NCI-H446 treated with DMSO at 0.1 percent for 48 hours (cell line): ENCODE measurements around the gene TRMO.
A peak's percentile ranks its signal among the peaks of the same experiment; 100 is the strongest.

Experiments used
- DNase-seq: peaks from one replicate; lab custom pipeline; 2025; lab: John Stamatoyannopoulos, UW

Gene TRMO

DNA sequence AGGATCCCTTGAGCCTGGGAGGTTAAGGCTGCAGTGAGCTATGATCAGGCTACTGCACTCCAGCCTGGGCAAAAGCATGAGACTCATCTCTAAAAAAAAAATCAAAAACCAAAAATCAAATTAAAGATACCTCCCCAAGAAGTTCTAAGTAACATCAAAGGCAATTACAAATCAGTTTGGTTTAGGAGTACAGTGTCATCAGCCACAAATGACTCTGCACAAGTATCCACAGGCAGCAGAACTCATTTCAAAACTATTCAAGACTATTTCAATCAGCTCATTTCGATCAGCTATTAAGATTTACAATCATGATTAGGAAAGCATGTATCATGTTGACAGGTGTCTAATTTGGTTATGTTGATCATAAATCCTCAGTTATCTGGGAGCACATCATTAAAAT is 19.1 kb downstream of the TRMO start:
- no peak for DNase-seq

DNA sequence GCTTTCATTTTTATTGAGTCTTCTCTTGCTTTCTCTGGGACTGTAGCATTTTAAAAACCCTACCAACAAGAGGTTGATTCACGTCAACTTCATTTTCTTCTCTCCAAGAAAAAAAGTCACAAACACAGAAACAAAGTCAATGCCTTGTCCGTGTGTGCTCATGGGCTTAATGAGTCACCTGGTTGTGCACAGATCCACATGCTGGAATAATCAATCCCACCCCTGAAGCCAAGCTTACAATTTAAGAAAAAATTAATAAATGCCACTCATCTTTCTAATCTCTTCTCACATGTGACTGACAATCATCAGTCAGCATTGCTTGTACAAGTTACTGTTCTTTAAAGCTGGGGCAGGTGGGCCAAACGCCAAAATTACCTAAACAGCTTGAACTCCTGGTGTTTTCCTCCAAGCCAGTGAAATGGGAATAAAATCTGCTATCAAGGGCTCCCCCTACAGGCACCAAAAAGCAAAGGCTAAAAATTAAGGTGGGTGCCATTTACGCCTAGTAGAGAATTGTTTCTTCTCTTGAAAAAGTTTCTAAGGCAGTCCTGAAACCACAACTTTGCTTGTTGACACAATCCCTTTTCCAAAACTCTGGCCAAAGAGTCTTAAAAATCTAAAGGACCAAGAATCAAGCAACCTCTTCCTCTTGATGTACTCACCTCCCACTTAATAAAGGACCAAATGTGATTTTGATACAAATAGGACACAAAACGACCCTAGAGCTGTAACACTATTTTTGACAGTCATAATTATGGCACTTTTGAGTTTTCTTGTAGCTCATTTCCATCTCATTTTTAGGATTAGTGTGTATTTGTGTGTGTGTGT is 21.3 kb downstream of the TRMO start:
- DNase-seq = peak; percentile 19

DNA sequence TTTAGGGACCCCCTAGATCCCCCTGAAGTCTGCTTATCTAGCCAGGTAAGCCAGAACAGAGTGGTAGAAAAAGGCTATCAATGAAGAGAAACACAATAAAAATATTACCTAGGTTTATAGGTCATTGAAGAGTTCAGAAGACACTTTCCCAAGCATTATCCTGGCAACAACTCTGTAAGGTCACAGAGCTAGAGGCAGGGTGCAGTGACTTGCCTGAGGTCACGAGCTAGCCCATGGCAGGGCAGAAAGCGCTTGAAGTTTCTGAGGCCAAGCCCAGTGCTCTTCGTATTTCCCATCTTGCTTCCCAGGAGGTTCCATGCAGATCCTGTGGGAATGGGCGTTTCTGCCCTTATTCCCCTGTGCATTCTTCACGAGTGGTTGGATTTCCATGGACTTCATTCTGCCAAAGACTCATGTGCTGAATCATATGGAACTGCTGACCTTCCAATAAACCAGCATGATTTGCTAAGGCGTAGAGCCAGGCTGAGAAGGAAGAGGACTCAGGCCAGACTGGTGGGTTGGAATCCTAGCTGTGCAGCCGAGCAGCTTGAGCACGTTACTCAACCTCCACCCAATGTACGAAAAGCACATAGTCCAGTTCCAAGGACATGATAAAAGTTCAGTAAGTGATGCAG is 22.1 kb downstream of the TRMO start:
- DNase-seq = no peak

DNA sequence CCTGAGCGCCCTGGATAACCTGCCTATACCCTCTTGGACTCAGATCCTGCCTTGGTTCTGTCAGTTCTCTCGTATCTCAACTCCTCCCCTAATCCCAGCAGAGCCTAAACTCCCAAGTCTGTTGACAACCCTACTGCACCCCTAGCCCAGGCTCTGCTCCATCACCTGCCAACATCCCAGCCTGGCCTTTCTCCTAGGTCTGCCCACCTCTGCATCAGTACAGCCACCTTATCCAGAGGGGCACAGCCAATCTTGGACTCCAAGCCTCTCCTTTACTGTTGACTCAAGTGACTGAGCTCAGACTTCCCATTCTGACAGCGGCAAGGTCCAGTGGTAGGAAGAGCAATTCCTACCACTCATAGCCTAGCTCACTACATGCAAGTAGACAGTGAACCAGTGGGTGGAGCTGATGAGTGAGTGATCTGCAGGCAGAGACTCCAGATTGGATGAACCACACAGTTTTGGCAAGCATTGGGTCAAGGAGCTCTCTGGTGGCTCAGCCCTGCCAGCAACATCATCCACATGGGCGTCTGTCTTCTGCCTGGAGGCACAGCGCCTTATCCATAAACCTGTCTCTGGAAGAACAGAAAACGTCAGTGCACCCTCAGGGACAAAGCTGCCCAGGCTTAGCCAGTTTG is 26.5 kb downstream of the TRMO start:
- DNase-seq = peak; percentile 45

DNA sequence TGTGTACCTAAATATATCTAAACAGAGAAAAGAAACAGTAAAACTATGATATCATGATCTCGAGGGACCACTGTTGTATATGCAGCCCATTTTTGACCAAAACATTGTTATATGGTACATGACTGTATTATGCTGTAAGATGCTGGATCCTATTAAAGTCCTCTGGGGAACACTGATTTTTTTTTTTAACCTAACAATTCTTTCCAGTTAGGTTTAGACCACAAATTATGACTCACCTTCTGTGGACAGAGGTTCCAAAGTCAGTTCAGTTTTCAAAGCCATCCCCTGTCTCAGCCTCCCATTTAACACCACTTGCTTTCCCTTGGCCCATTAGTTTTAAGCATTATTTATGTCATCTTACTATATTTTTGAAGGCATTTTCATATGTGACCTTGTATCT is 27.1 kb downstream of the TRMO start:
- DNase-seq = no peak

GRCh38 chr9:97892421-97892820 is 29.9 kb downstream of the TRMO start:
- DNase-seq = no peak

DNA sequence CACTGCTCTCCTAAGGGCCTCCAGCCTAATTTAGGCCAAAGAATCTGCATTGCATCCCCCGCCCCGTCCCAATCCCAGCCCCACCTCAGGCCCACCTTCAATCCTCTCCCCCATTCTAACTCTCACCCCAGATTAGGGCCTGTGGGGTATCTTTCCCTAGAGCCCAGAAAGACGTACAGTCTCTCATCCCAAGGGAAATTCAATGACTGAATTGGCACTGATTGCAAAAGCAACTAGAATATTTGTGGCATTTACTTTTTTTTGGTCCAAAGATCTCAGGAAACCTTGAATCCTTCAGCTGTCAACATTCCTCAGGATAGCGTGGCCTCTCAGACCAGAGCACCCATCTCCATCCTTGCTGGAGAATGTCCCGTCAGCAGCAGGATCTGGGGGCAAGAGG is 30.6 kb downstream of the TRMO start:
- DNase-seq = no peak

DNA sequence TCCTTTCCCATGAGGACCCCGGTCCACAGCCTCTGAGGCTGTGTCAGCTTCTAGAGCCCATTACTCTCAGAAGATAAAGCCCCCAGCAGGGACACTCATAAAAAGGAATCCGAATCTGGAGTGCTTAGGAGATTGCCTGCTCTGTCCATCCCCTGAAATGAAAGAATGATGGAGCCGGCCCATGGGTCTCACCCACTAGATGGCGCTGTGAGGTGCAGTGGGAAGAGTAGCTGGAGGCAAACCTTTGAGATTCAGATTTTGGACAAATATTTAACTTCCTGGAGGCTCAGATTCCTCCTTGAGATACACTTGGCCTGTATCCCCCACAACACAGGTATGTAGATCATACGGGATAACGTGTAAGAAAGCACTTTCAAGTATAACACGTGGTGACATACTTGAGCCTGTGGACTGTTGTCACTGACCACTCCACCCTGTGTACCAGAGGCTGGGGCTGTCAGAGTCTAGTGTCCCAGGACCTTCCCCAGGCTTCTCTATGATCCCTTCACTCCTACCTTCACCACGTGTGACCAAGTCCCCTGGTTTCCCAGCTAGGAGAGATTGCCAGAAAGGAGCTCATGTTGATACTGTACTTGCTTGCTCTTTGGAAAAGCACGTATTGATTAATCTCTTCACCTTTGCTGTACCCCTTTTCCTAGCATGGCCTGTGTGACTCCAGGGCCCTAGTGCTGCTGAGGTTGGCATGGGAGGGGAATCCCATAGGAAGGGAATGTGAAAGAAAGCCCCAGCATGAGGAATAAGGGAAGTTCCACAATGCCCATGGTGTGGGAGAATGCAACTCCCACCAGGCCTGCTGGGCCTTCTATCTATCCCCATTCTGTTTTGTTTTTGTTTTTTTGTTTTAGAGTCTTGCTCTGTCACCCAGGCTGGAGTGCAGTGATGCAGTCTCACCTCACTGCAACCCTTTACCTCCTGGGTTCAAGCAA is 32.1 kb downstream of the TRMO start:
- no peak for DNase-seq

DNA sequence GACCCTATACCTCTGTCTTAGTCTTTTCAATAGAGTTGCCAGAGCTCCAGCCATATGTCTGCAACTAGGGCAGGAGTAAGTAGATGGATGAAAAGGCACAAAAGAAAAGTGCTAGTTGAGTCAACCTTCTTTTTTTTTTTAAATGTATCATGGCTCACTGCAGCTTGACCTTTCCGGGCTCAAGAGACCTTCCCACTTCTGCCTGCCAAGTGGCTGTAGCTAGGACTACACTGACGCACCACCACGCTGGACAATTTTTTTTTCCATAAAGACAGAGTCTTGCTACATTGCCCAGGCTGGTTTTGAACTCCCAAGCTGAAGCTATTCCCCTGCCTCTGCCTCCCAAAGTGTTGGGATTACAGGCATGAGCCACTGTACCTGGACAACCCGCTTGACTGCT is 42.0 kb downstream of the TRMO start:
- no peak for DNase-seq

GRCh38 chr9:97876061-97876460 is 46.2 kb downstream of the TRMO start:
- DNase-seq = no peak

DNA sequence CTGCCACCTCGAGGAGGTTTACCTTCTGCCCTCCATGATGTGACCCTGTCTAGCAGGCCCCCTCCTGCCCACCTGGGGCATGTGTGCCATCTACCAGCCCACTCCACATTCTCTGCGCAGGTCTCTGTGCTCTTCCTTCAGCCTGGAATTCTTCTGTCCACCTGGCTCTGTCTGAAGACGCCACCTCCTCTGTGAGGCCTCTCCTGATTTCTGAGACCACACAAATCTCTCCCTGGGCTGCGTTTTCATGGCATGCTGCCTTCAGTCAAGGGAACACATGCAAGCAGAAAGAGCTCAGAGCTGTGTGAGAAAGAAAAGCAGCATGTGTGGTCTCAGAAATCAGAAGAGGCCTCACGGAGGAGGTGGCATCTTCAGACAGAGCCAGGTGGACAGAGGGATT is 47.2 kb downstream of the TRMO start:
- DNase-seq = no peak

DNA sequence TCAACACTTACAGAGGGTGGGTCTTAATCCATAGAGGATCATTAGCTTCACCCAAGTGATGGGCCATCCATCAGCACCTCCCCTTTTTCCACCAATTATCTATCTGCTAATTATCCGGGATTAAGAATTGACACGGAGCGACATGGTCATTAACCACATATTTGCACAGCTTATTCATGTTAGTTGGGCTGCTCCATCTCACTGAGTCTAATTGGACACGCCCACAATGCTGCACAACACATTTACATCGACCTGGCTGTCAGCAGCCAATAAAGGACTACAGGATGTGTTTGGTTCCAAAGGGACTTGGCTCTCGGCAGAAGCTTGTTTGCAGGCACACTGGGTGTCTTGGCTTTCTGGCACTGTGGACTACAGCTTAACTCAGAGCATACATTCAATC is 47.7 kb downstream of the TRMO start:
- DNase-seq = peak; percentile 68

DNA sequence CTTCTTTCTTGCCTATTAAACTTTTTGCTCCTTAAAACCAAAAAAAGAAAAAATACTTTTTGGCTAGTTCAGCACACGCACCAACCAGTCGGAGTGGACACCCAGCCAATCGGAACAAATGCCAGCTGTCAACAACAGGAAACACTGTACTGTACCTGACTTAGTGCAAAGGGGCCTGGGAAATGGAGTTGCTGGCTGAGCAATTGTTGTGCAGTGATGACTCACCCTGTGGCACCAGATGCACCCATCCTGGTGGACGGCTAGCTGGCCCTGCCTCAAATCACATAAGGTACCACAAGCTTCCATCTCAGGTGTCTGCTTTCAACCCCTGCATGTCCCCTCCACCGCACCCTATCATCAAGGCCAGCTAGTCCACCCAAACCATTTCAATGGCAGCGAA is 48.4 kb downstream of the TRMO start:
- peak; percentile 14 for DNase-seq

GRCh38 chr9:97873425-97873824 is 48.9 kb downstream of the TRMO start:
- no peak for DNase-seq

DNA sequence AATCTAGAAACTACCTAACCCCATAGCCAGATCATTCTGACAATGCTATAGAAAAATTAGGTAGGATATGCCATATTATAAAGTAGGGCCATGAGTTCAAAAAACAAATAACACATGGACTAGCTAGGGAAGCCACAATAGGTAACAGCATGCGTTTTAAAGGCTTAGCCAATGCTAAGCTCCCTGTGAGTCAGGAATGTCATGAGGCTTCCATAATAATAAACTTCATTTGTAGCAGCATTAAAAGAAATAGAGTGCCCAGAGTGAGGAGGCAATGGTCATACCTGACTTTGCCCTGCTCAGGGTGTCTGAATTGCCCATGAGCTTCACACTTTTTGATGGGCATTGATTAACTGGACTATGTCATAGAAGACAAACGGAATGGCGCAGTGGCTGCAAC is 53.4 kb downstream of the TRMO start:
- no peak for DNase-seq

- DNase-seq = no peak
These were observed 55.5 kb downstream of the TRMO start for GRCh38 chr9:97866848-97867247.

DNA sequence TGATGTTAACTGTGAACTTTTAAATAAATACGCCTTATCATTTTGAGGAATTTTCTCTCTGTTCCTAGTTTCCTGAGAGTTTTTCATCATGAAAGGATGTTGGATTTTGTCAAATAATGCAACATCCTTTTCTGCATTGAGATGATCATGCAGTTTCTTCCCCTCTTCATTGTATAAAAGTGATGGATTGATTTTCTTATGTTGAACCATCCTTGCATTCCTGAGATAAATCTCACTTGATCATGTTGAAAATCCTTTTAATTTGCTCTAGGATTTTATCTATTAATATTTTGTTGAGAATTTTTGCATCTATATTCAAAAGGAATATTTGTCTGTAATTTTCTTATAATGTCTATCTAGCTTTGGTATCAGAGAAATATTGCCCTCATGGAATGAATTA is 56.0 kb downstream of the TRMO start:
- no peak for DNase-seq

GRCh38 chr9:97864396-97864795 is 57.9 kb downstream of the TRMO start:
- DNase-seq = no peak

- DNase-seq = no peak
These were observed 59.0 kb downstream of the TRMO start for GRCh38 chr9:97863314-97863713.

DNA sequence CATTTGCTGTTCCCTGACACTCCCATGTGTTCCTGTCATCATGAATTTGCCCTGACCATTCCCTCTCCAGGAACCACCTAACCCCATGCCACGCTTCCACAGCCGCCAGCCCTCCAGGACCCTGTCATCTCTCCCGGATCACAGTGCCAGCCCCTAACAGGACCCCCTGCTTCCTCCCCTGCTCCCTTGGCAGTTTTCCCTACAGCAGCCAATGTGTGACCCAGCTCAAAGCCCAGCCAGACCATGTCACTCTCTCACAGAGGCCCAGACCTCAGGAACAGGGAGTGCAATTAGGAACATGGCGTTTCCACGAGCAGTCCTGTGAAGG is 61.2 kb downstream of the TRMO start:
- no peak for DNase-seq

DNA sequence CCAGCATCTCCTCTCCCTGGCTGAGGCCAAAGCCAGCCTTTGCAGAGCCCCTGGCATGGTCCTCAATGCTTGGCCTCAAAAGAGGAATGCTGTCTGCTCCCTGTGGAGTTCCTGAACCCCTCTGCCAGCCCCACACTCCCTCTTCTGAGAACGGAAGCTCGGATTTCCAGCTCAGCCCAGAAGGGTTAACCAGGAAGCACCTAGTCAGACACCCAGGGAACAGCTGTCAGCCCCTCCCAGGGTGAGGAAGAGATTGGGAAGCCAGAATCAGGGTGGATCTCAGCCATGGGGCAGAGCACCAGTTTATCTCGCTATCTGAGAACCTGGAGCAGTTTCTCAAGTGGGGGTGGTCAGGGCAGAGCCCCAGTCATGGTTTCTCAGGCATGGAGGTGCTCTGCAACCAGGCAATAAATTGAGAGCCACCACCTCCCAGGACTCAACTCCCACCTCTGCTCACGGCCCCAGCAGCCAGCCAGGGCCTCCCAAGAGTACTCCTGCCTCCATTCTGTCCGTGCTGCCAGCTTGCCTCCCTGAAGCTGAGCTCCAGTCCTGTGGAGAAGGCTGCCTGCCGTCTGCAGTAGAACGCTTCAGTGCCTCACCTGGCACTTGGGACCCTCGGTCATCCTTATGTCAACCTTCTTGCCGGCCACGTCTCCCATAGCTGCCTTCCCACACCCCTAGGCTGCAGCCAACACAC is 61.7 kb downstream of the TRMO start:
- DNase-seq = no peak

- DNase-seq = no peak
These were observed 63.0 kb downstream of the TRMO start for GRCh38 chr9:97859346-97859745.
